Measurements from ENCODE around the gene NSMF. TPM values are rescaled to one million over a fixed set of nuclear protein-coding genes. Genes with fewer than 3 reads are reported as not detected.

The NSMF gene
- total RNA-seq, 1 donor from 2014 or later, result 35.1 TPM

GRCh38 chr9:137499416-137499815 lies 40.3 kb upstream of the NSMF start:
- Histone ChIP-seq H3K36me3 (peaks cover 0 to 4% of the 10 kb centered on the region in 2 donors), H3K27me3 (no peaks in the 10 kb centered on the region), H3K4me1 (no peaks in the 10 kb centered on the region), H3K27ac (no peak overlapping the region), H3K4me3 (no peak overlapping the region), H3K9me3 (no peaks in the 10 kb centered on the region)
- no peak for DNase-seq (ENCODE audit: extremely low spot score in 2 of 2)
- intact Hi-C loops (cut with DNase I), result no loop called here
- TF ChIP-seq CTCF (IDR thresholded peaks at IDR 0.05), result no peak
- TF ChIP-seq POLR2A (IDR thresholded peaks at IDR 0.05), result no peak
- no peak for TF ChIP-seq POLR2AphosphoS5 (IDR thresholded peaks at IDR 0.05; ENCODE audit: insufficient read depth in 1 of 2, low read depth in 1 of 2)

GRCh38 chr9:137498720-137499150 lies 39.6 kb upstream of the NSMF start:
- no peak overlapping the region for H3K4me3 ChIP-seq
- no peak overlapping the region for H3K27ac ChIP-seq
- TF ChIP-seq POLR2A (IDR thresholded peaks at IDR 0.05) (no peak), POLR2AphosphoS5 (IDR thresholded peaks at IDR 0.05; ENCODE audit: insufficient read depth in 1 of 2, low read depth in 1 of 2) (no peak), CTCF (IDR thresholded peaks at IDR 0.05) (no peak)
- no peaks in the 10 kb centered on the region for H3K27me3 ChIP-seq
- DNase-seq (ENCODE audit: extremely low spot score in 2 of 2), result no peak
- intact Hi-C loops (cut with DNase I), result no loop called here
- no peaks in the 10 kb centered on the region for H3K4me1 ChIP-seq
- peaks cover 0 to 4% of the 10 kb centered on the region in 2 donors for H3K36me3 ChIP-seq
- no peaks in the 10 kb centered on the region for H3K9me3 ChIP-seq

- no peak for DNase-seq (ENCODE audit: extremely low spot score in 2 of 2)
- intact Hi-C loops (cut with DNase I), result no loop called here
- H3K27me3 ChIP-seq, result no peaks in the 10 kb centered on the region
- H3K36me3 ChIP-seq, result peaks cover 0 to 4% of the 10 kb centered on the region in 2 donors
- H3K4me1 ChIP-seq, result no peaks in the 10 kb centered on the region
- TF ChIP-seq POLR2AphosphoS5 (IDR thresholded peaks at IDR 0.05; ENCODE audit: insufficient read depth in 1 of 2, low read depth in 1 of 2) (no peak), CTCF (IDR thresholded peaks at IDR 0.05) (no peak), POLR2A (IDR thresholded peaks at IDR 0.05) (no peak)
- H3K27ac ChIP-seq, result no peak overlapping the region
- H3K4me3 ChIP-seq, result no peak overlapping the region
- no peaks in the 10 kb centered on the region for H3K9me3 ChIP-seq
Measured at GRCh38 chr9:137497921-137498719, 39.0 kb upstream of the NSMF start.

- Histone ChIP-seq H3K4me1 (no peaks in the 10 kb centered on the region), H3K9me3 (no peaks in the 10 kb centered on the region), H3K36me3 (peaks cover 0 to 4% of the 10 kb centered on the region in 2 donors), H3K4me3 (no peak overlapping the region), H3K27ac (no peak overlapping the region), H3K27me3 (no peaks in the 10 kb centered on the region)
- TF ChIP-seq CTCF (IDR thresholded peaks at IDR 0.05), result no peak
- no peak for TF ChIP-seq POLR2AphosphoS5 (IDR thresholded peaks at IDR 0.05; ENCODE audit: insufficient read depth in 1 of 2, low read depth in 1 of 2)
- no peak for TF ChIP-seq POLR2A (IDR thresholded peaks at IDR 0.05)
- DNase-seq (ENCODE audit: extremely low spot score in 2 of 2), result no peak
- intact Hi-C loops (cut with DNase I), result no loop called here
Measured at GRCh38 chr9:137496601-137497375, 37.7 kb upstream of the NSMF start.
